Testis (tissue), 3 donors: ENCODE measurements around the gene ISG15. TPM values are rescaled to one million over a fixed set of nuclear protein-coding genes. Genes with fewer than 3 reads are reported as not detected.
"Not testable (repeated sequence)": the region's sequence is repeated elsewhere in the genome, so short reads cannot be mapped to it uniquely, and the experiment has no call there.

Experiments
- DNase-seq: peaks from one replicate; pipeline ENCODE4 v3.0.0-alpha.2; 2019
- H3K27ac ChIP-seq, 2 donors: fragments of 200-600 bp; sonication (generic); one replicate each; pipeline ENCODE4 v1.5.1; 2019
- H3K27me3 ChIP-seq: fragments of 200-600 bp; sonication (generic); one replicate; pipeline ENCODE4 v1.5.1; 2019
- H3K36me3 ChIP-seq: fragments of 200-600 bp; sonication (generic); one replicate; pipeline ENCODE4 v1.5.1; 2017; ENCODE audit warnings: low read depth; ENCODE audit errors: missing control alignments
- H3K4me1 ChIP-seq: fragments of 200-600 bp; sonication (generic); one replicate; pipeline ENCODE4 v1.5.1; 2019
- H3K4me3 ChIP-seq, 2 donors: fragments of 200-600 bp; sonication (generic); one replicate each; pipeline ENCODE4 v1.5.1; 2017 to 2019
- H3K9me3 ChIP-seq: fragments of 200-600 bp; sonication (generic); one replicate; pipeline ENCODE4 v1.5.1; 2017
- POLR2A ChIP-seq: fragments of 450-650 bp; IDR thresholded peaks from one replicate; pipeline ENCODE4 v1.6.1; 2017; ENCODE audit warnings: antibody characterized with exemption, mild to moderate bottlenecking, moderate library complexity
- WGBS, 2 donors: methylation state at CpG; one replicate each; pipeline ENCODE4 v1.1.5; 2018; 5-methylcytosine and 5-hydroxymethylcytosine counted together
- intact Hi-C: fragments of 100-400 bp; cut with DNase I; formaldehyde crosslinking; loops from one replicate; pipeline ENCODE4 v1.15.1; 2023; ENCODE audit warnings: low total_unique reads
- polyA plus RNA-seq: library from polyadenylated mRNA; stranded (reverse); fragments of 350-450 nt; fragmentation: Illumina TruSeq; extraction: RNeasy Lipid Tissue Mini Kit (QIAGEN cat#74804); gene quantifications from one replicate; pipeline ENCODE4 v1.2.3, GENCODE V29; 2014; ENCODE audit warnings: low read depth, low replicate concordance; ENCODE audit not compliant: insufficient read depth
- total RNA-seq, 2 donors: library from RNA; depleted of rRNA; stranded (reverse); fragments of >200 nt; gene quantifications; one replicate each; pipeline ENCODE4 v1.2.3, GENCODE V29; 2016
- TF ChIP-seq, protein P1 (sequence below), 3 experiments: fragments of 450-650 bp in 2 of 3; fragments of 200-600 bp in 1 of 3; sonication (generic) in 1 of 3; IDR thresholded peaks; one replicate each; pipeline ENCODE4 v1.5.1; 2016 to 2019; ENCODE audit warnings: antibody characterized with exemption in 3 of 3, mild to moderate bottlenecking in 2 of 3, moderate library complexity in 1 of 3

The ISG15 gene
- total and polyA plus RNA-seq, 3 donors from 2014 or later, result 16.6 to 24.0 (median 22.8) TPM

DNA sequence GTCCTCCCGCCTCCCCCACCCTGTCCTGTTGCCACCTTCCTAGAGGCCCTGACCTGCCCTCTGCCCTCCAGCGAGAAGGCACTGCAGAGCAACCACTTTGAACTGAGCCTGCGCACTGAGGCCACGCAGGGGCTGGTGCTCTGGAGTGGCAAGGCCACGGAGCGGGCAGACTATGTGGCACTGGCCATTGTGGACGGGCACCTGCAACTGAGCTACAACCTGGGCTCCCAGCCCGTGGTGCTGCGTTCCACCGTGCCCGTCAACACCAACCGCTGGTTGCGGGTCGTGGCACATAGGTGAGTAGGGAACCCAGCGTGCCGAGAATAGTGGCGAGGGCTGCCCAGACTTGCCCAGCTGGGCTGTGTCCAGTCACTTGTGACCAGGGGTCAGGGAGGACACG lies 40.4 kb downstream of the ISG15 start:
- Histone ChIP-seq H3K27ac (no peak overlapping the region), H3K4me3 (no peak overlapping the region), H3K36me3 (no peaks in the 10 kb centered on the region), H3K4me1 (peaks cover 6% of the 10 kb centered on the region), H3K9me3 (no peaks in the 10 kb centered on the region), H3K27me3 (no peaks in the 10 kb centered on the region)
- TF ChIP-seq, protein P1, sequence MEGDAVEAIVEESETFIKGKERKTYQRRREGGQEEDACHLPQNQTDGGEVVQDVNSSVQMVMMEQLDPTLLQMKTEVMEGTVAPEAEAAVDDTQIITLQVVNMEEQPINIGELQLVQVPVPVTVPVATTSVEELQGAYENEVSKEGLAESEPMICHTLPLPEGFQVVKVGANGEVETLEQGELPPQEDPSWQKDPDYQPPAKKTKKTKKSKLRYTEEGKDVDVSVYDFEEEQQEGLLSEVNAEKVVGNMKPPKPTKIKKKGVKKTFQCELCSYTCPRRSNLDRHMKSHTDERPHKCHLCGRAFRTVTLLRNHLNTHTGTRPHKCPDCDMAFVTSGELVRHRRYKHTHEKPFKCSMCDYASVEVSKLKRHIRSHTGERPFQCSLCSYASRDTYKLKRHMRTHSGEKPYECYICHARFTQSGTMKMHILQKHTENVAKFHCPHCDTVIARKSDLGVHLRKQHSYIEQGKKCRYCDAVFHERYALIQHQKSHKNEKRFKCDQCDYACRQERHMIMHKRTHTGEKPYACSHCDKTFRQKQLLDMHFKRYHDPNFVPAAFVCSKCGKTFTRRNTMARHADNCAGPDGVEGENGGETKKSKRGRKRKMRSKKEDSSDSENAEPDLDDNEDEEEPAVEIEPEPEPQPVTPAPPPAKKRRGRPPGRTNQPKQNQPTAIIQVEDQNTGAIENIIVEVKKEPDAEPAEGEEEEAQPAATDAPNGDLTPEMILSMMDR (IDR thresholded peaks at IDR 0.05), result no peak
- TF ChIP-seq POLR2A, result no peak
- WGBS, 2 donors, result 97% methylated on average over 9 to 18 of the region's 18 CpGs
- intact Hi-C loops, result no loop called here
- DNase-seq, result no peak

- H3K27me3 ChIP-seq, result no peaks in the 10 kb centered on the region
- no peak for DNase-seq
- intact Hi-C loops, result no loop called here
- peaks cover 9% of the 10 kb centered on the region for H3K4me1 ChIP-seq
- 89 to 100% methylated on average over 1 to 17 of the region's 18 CpGs for WGBS, 2 donors
- TF ChIP-seq, protein P1 (IDR thresholded peaks at IDR 0.05), result no peak
- no peak for TF ChIP-seq POLR2A
- no peak overlapping the region for H3K4me3 ChIP-seq
- H3K27ac ChIP-seq, result no peak overlapping the region
- no peaks in the 10 kb centered on the region for H3K9me3 ChIP-seq
- H3K36me3 ChIP-seq, result no peaks in the 10 kb centered on the region
Observed at GRCh38 chr1:1054099-1054700, 40.9 kb downstream of the ISG15 start.

GRCh38 chr1:1054971-1055370 lies 41.7 kb downstream of the ISG15 start:
- 84 to 88% methylated on average over 20 to 23 of the region's 23 CpGs for WGBS, 2 donors
- TF ChIP-seq, protein P1 (IDR thresholded peaks at IDR 0.05), result no peak
- Histone ChIP-seq H3K4me1 (peaks cover 12% of the 10 kb centered on the region), H3K27me3 (no peaks in the 10 kb centered on the region), H3K9me3 (no peaks in the 10 kb centered on the region), H3K36me3 (no peaks in the 10 kb centered on the region), H3K4me3 (no peak overlapping the region), H3K27ac (no peak overlapping the region)
- no peak for DNase-seq
- intact Hi-C loops, result no loop called here

GRCh38 chr1:1055841-1056736 lies 42.8 kb downstream of the ISG15 start:
- no peak for TF ChIP-seq POLR2A
- TF ChIP-seq, protein P1 (IDR thresholded peaks at IDR 0.05), result no peak
- H3K4me1 ChIP-seq, result peaks cover 13% of the 10 kb centered on the region
- no peaks in the 10 kb centered on the region for H3K9me3 ChIP-seq
- DNase-seq, result no peak
- no peak overlapping the region for H3K4me3 ChIP-seq
- intact Hi-C loops, result no loop called here
- no peak overlapping the region for H3K27ac ChIP-seq
- no peaks in the 10 kb centered on the region for H3K36me3 ChIP-seq
- 87 to 89% methylated on average over 30 to 46 of the region's 50 CpGs for WGBS, 2 donors
- H3K27me3 ChIP-seq, result no peaks in the 10 kb centered on the region

GRCh38 chr1:1057769-1058087 lies 44.4 kb downstream of the ISG15 start:
- H3K27ac ChIP-seq, DNase-seq, intact Hi-C loops, H3K9me3 ChIP-seq, H3K36me3 ChIP-seq, H3K27me3 ChIP-seq, H3K4me3 ChIP-seq: not testable (repeated sequence)
- 46 to 58% methylated on average over 15 of the region's 15 CpGs for WGBS, 2 donors
- H3K4me1 ChIP-seq, result peaks cover 17% of the 10 kb centered on the region
